SJSA1 (cell line): Measurements from ENCODE around the gene VPS13C. TPM values are rescaled to one million over a fixed set of nuclear protein-coding genes. Genes with fewer than 3 reads are reported as not detected.

Experiments
- DNase-seq, 2 experiments: peaks; one replicate each; pipeline ENCODE4 v3.0.0-alpha.2; 2015 to 2020; ENCODE audit warnings: low spot score in 2 of 2, low read depth in 1 of 2
- H3K27ac ChIP-seq: fragments of 250-450 bp; sonication (Bioruptor Pico); 2 replicates; pipeline ENCODE4 v1.5.1; 2020; ENCODE audit warnings: mild to moderate bottlenecking, moderate library complexity
- H3K27me3 ChIP-seq: fragments of 250-450 bp; sonication (Bioruptor Pico); replicated peaks from 2 replicates; pipeline ENCODE4 v1.5.1; 2020; ENCODE audit warnings: mild to moderate bottlenecking, moderate library complexity
- H3K36me3 ChIP-seq: fragments of 250-450 bp; sonication (Bioruptor Pico); 2 replicates; pipeline ENCODE4 v1.5.1; 2020; ENCODE audit warnings: mild to moderate bottlenecking
- H3K4me1 ChIP-seq: fragments of 250-450 bp; sonication (Bioruptor Pico); replicated peaks from 2 replicates; pipeline ENCODE4 v1.6.1; 2021; ENCODE audit warnings: mild to moderate bottlenecking
- H3K4me3 ChIP-seq: fragments of 250-450 bp; sonication (Bioruptor Pico); 2 replicates; pipeline ENCODE4 v1.5.1; 2020; ENCODE audit warnings: mild to moderate bottlenecking
- H3K9me3 ChIP-seq: fragments of 250-450 bp; sonication (Bioruptor Pico); replicated peaks from 2 replicates; pipeline ENCODE4 v1.5.1; 2020; ENCODE audit warnings: mild to moderate bottlenecking
- total RNA-seq: library from RNA; depleted of rRNA; stranded (reverse); fragments of >200 nt; shearing (Covaris generic); gene quantifications from 2 replicates; pipeline ENCODE4 v1.2.3, GENCODE V29; 2014

Gene VPS13C
- total RNA-seq, 1 experiment from 2014 or later: 25.1 TPM

- Histone ChIP-seq H3K4me3 (no peak overlapping the region), H3K9me3 (no peaks in the 10 kb centered on the region)
These were observed 137.1 kb downstream of the VPS13C start for GRCh38 chr15:61923173-61923572.

GRCh38 chr15:61921093-61921492 lies 139.2 kb downstream of the VPS13C start:
- Histone ChIP-seq H3K27ac (no peak overlapping the region), H3K4me1 (no peaks in the 10 kb centered on the region), H3K4me3 (no peak overlapping the region), H3K9me3 (no peaks in the 10 kb centered on the region), H3K36me3 (peaks cover 8% of the 10 kb centered on the region), H3K27me3 (no peaks in the 10 kb centered on the region)
- DNase-seq: no peak

More at GRCh38 chr15:61923173-61923572, 137.1 kb downstream of the VPS13C start:
- Histone ChIP-seq H3K27ac (no peak overlapping the region), H3K27me3 (no peaks in the 10 kb centered on the region), H3K36me3 (no peaks in the 10 kb centered on the region), H3K4me1 (no peaks in the 10 kb centered on the region)
- DNase-seq: no peak

- Histone ChIP-seq H3K27ac (no peak overlapping the region), H3K27me3 (no peaks in the 10 kb centered on the region), H3K9me3 (no peaks in the 10 kb centered on the region), H3K36me3 (peaks cover 19% of the 10 kb centered on the region), H3K4me1 (no peaks in the 10 kb centered on the region), H3K4me3 (no peak overlapping the region)
- DNase-seq: no peak
These were observed 142.8 kb downstream of the VPS13C start for GRCh38 chr15:61917457-61917856.

GRCh38 chr15:61916104-61916503 lies 144.1 kb downstream of the VPS13C start:
- H3K27me3 ChIP-seq: no peaks in the 10 kb centered on the region
- H3K4me3 ChIP-seq: no peak overlapping the region
- H3K36me3 ChIP-seq: peaks cover 19% of the 10 kb centered on the region
- no peak overlapping the region for H3K27ac ChIP-seq
- no peaks in the 10 kb centered on the region for H3K4me1 ChIP-seq
- DNase-seq: no peak
- H3K9me3 ChIP-seq: no peaks in the 10 kb centered on the region

- H3K27me3 ChIP-seq: no peaks in the 10 kb centered on the region
- no peaks in the 10 kb centered on the region for H3K9me3 ChIP-seq
- no peak overlapping the region for H3K27ac ChIP-seq
- H3K36me3 ChIP-seq: peaks cover 19% of the 10 kb centered on the region
- no peak overlapping the region for H3K4me3 ChIP-seq
- DNase-seq: no peak
- no peaks in the 10 kb centered on the region for H3K4me1 ChIP-seq
These were observed 144.6 kb downstream of the VPS13C start for GRCh38 chr15:61915640-61916039.

GRCh38 chr15:61910839-61911369 lies 149.3 kb downstream of the VPS13C start:
- no peaks in the 10 kb centered on the region for H3K4me1 ChIP-seq
- no peak for DNase-seq
- H3K4me3 ChIP-seq: no peak overlapping the region
- H3K27ac ChIP-seq: no peak overlapping the region
- H3K9me3 ChIP-seq: no peaks in the 10 kb centered on the region
- H3K27me3 ChIP-seq: no peaks in the 10 kb centered on the region
- H3K36me3 ChIP-seq: peaks cover 25% of the 10 kb centered on the region

- DNase-seq: no peak
- Histone ChIP-seq H3K27me3 (no peaks in the 10 kb centered on the region), H3K27ac (no peak overlapping the region), H3K9me3 (no peaks in the 10 kb centered on the region), H3K4me1 (no peaks in the 10 kb centered on the region), H3K36me3 (peaks cover 15% of the 10 kb centered on the region), H3K4me3 (no peak overlapping the region)
These were observed 152.0 kb downstream of the VPS13C start for GRCh38 chr15:61908241-61908640.

GRCh38 chr15:61907753-61908086 lies 152.5 kb downstream of the VPS13C start:
- no peaks in the 10 kb centered on the region for H3K27me3 ChIP-seq
- DNase-seq: no peak
- no peaks in the 10 kb centered on the region for H3K4me1 ChIP-seq
- H3K36me3 ChIP-seq: peaks cover 15% of the 10 kb centered on the region
- H3K4me3 ChIP-seq: no peak overlapping the region
- H3K9me3 ChIP-seq: no peaks in the 10 kb centered on the region
- no peak overlapping the region for H3K27ac ChIP-seq

- H3K27ac ChIP-seq: no peak overlapping the region
- H3K9me3 ChIP-seq: no peaks in the 10 kb centered on the region
- peaks cover 15% of the 10 kb centered on the region for H3K36me3 ChIP-seq
- DNase-seq: no peak
- H3K27me3 ChIP-seq: no peaks in the 10 kb centered on the region
- no peak overlapping the region for H3K4me3 ChIP-seq
- no peaks in the 10 kb centered on the region for H3K4me1 ChIP-seq
These were observed 153.1 kb downstream of the VPS13C start for GRCh38 chr15:61906961-61907752.

- Histone ChIP-seq H3K27ac (no peak overlapping the region), H3K4me1 (peaks cover 4% of the 10 kb centered on the region; the same call in 1 of the 2 replicates), H3K4me3 (no peak overlapping the region), H3K36me3 (no peaks in the 10 kb centered on the region), H3K9me3 (no peaks in the 10 kb centered on the region; the same call in 1 of the 2 replicates), H3K27me3 (no peaks in the 10 kb centered on the region)
- no peak for DNase-seq
These were observed 167.1 kb downstream of the VPS13C start for GRCh38 chr15:61893146-61893545.

GRCh38 chr15:61892140-61892539 lies 168.1 kb downstream of the VPS13C start:
- Histone ChIP-seq H3K36me3 (no peaks in the 10 kb centered on the region), H3K4me1 (peaks cover 4% of the 10 kb centered on the region; the same call in 1 of the 2 replicates), H3K27ac (no peak overlapping the region), H3K9me3 (no peaks in the 10 kb centered on the region; the same call in 1 of the 2 replicates), H3K27me3 (no peaks in the 10 kb centered on the region), H3K4me3 (no peak overlapping the region)
- DNase-seq: no peak

GRCh38 chr15:61890106-61890505 lies 170.1 kb downstream of the VPS13C start:
- DNase-seq: no peak
- H3K4me3 ChIP-seq: no peak overlapping the region
- H3K4me1 ChIP-seq: peaks cover 4% of the 10 kb centered on the region; the same call in 1 of the 2 replicates
- H3K9me3 ChIP-seq: no peaks in the 10 kb centered on the region; the same call in 1 of the 2 replicates
- 0 out of 2 replicates have a peak overlapping the region, but pooled peaks have one; percentile 1 for H3K27ac ChIP-seq
- H3K27me3 ChIP-seq: no peaks in the 10 kb centered on the region
- H3K36me3 ChIP-seq: no peaks in the 10 kb centered on the region

GRCh38 chr15:61889706-61890105 lies 170.5 kb downstream of the VPS13C start:
- Histone ChIP-seq H3K4me1 (peaks cover 4% of the 10 kb centered on the region; the same call in 1 of the 2 replicates), H3K4me3 (no peak overlapping the region), H3K27ac (0 out of 2 replicates have a peak overlapping the region, but pooled peaks have one; percentile 1), H3K36me3 (no peaks in the 10 kb centered on the region), H3K27me3 (no peaks in the 10 kb centered on the region), H3K9me3 (no peaks in the 10 kb centered on the region; the same call in 1 of the 2 replicates)
- DNase-seq: peak in 1 of 2 experiments; percentile 27

- H3K9me3 ChIP-seq: no peaks in the 10 kb centered on the region; the same call in 1 of the 2 replicates
- no peak overlapping the region for H3K4me3 ChIP-seq
- DNase-seq: no peak
- H3K27ac ChIP-seq: no peak overlapping the region
- no peaks in the 10 kb centered on the region for H3K36me3 ChIP-seq
- no peaks in the 10 kb centered on the region for H3K27me3 ChIP-seq
- H3K4me1 ChIP-seq: peaks cover 4% of the 10 kb centered on the region; the same call in 1 of the 2 replicates
These were observed 172.0 kb downstream of the VPS13C start for GRCh38 chr15:61888074-61888780.
